Astrocyte (in vitro differentiated cells and primary cell): Measurements from ENCODE around the gene SLC7A9. TPM values are rescaled to one million over a fixed set of nuclear protein-coding genes. Genes with fewer than 3 reads are reported as not detected.

Experiments used
- DNase-seq: peaks from one replicate; pipeline ENCODE4 v3.0.0-alpha.2; 2010; ENCODE audit warnings: low read depth
- FAIRE-seq: peaks from 2 replicates; lab custom pipeline; 2011; peaks lifted over from hg19 to GRCh38; lab: Jason Lieb, UNC
- H2AFZ ChIP-seq: 2 replicates; pipeline ENCODE4 v1.6.0; 2012; ENCODE audit warnings: low read depth, low read length, inconsistent platforms
- H3K27ac ChIP-seq: 2 replicates; pipeline ENCODE4 v1.5.1; 2011; ENCODE audit warnings: low read depth, low read length, inconsistent platforms
- H3K27me3 ChIP-seq: 2 replicates; pipeline ENCODE4 v1.6.0; 2011; ENCODE audit warnings: low read length, inconsistent platforms; ENCODE audit not compliant: insufficient read depth
- H3K36me3 ChIP-seq: 2 replicates; pipeline ENCODE4 v1.5.1; 2011; ENCODE audit warnings: low read length, inconsistent platforms; ENCODE audit not compliant: insufficient read depth
- H3K4me1 ChIP-seq: 2 replicates; pipeline ENCODE4 v1.5.1; 2011; ENCODE audit warnings: low read length, inconsistent platforms; ENCODE audit not compliant: insufficient read depth
- H3K4me2 ChIP-seq: 2 replicates; pipeline ENCODE4 v1.6.0; 2012; ENCODE audit warnings: low read length, inconsistent platforms
- H3K4me3 ChIP-seq: 2 replicates; pipeline ENCODE4 v1.5.1; 2011; ENCODE audit warnings: low read depth, mild to moderate bottlenecking, low read length, inconsistent platforms; ENCODE audit not compliant: insufficient read depth
- H3K79me2 ChIP-seq: 2 replicates; pipeline ENCODE4 v1.6.0; 2012; ENCODE audit warnings: mild to moderate bottlenecking, low read length, inconsistent platforms; ENCODE audit not compliant: insufficient read depth
- H3K9ac ChIP-seq: 2 replicates; pipeline ENCODE4 v1.6.0; 2012; ENCODE audit warnings: mild to moderate bottlenecking, low read length, inconsistent platforms
- H3K9me3 ChIP-seq: 2 replicates; pipeline ENCODE4 v1.5.1; 2012; ENCODE audit warnings: low read depth, mild to moderate bottlenecking, low read length, inconsistent platforms; ENCODE audit not compliant: insufficient read depth
- H4K20me1 ChIP-seq: 2 replicates; pipeline ENCODE4 v1.6.0; 2012; ENCODE audit warnings: low read length, inconsistent platforms; ENCODE audit not compliant: insufficient read depth
- H3K27ac Mint-ChIP-seq: one replicate; pipeline ENCODE4 v1.8.0; 2021; ENCODE audit warnings: mild to moderate bottlenecking, mixed read lengths; ENCODE audit not compliant: unreplicated experiment
- H3K27me3 Mint-ChIP-seq: one replicate; pipeline ENCODE4 v1.8.0; 2021; ENCODE audit warnings: low read depth, mixed read lengths; ENCODE audit not compliant: unreplicated experiment
- H3K36me3 Mint-ChIP-seq: one replicate; pipeline ENCODE4 v1.8.0; 2021; ENCODE audit warnings: low read depth, mixed read lengths; ENCODE audit not compliant: unreplicated experiment
- H3K4me1 Mint-ChIP-seq: one replicate; pipeline ENCODE4 v1.8.0; 2021; ENCODE audit warnings: low read depth, mixed read lengths; ENCODE audit not compliant: unreplicated experiment
- H3K4me3 Mint-ChIP-seq: one replicate; pipeline ENCODE4 v1.8.0; 2021; ENCODE audit warnings: mild to moderate bottlenecking, moderate library complexity, mixed read lengths; ENCODE audit not compliant: unreplicated experiment
- H3K9me3 Mint-ChIP-seq: one replicate; pipeline ENCODE4 v1.8.0; 2021; ENCODE audit warnings: mild to moderate bottlenecking, mixed read lengths; ENCODE audit not compliant: unreplicated experiment
- EZH2 ChIP-seq: IDR thresholded peaks from 2 replicates; pipeline ENCODE4 v1.6.1; 2012; ENCODE audit warnings: mild to moderate bottlenecking, low read length, inconsistent platforms; ENCODE audit not compliant: insufficient read depth
- total RNA-seq: library from RNA; stranded (reverse); gene quantifications from 2 replicates; pipeline ENCODE4 v1.2.1, GENCODE V29; 2021
- TF ChIP-seq, protein P1 (sequence below): IDR thresholded peaks from 2 replicates; pipeline ENCODE4 v1.5.1; 2011; ENCODE audit warnings: low read depth, mild to moderate bottlenecking, inconsistent platforms, low read length, moderate library complexity; ENCODE audit not compliant: insufficient read depth

The SLC7A9 gene
- total RNA-seq, 1 donor from 2014 or later: 0.45 TPM

DNA sequence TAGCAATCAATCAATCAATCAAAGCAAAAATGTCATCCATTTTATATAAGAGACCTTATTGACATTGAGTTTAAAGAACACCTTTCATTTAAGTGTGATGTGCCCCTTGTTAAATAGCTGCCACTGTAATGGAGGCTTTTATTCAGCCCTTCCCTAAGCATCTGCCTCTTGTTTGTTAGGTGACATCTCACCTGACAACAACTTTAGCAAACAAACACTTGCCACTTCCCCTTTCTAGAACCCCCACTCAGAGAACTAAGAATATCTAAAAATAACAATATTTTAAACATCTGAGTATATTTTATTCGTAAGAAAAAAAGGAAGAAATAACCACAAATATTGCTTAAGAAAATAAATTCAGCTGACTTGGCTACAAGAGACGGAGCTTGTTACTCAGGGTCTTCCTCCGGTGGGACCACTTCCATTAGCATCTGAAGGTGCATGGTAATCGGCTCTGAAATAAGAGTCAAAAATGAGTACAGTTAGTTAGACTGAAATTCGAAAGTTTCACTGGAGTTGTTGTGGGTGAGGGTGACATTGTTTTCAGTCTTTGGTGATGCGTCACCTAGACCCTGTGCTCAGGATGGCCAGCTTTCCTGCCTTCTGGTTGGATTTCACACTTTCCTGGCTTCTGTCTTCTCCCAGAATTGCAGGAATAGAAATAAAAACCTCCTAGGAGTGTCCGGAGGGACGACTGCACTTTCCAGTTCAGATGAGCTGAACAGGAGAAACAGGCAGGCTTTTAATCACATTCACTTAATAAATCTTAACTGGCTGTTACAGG is 39.1 kb downstream of the SLC7A9 start:
- peak; percentile 86 for DNase-seq
- H2AFZ ChIP-seq: peak overlapping the region; percentile 9
- peak overlapping the region; percentile 62 for H3K4me2 ChIP-seq

DNA sequence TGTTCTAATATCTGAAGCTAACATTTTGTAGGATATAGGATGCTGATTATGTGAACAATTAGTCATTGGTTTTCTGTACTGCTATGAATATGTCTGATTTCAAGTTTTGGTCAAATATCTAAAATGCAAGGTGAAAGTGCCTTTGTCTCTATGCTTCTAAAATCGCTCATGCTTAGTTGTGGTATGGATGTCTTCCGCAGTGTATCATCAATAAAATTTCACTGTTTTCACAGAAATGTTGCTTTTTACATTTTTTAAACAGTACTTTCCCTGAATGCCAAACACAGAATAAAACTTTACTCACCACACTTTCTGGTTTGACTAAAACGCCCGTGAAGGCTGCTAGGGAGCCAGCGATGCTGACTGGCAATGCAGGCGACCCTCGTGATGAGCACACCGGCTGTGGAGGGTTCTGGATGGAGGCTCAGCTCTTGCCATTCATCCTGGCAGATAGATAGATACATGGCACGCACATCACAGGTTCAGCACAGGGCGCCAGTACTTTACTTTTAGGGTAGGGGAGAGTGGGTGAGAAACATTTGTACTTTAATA is 40.1 kb downstream of the SLC7A9 start:
- H3K36me3 ChIP-seq: no peaks in the 10 kb centered on the region
- H3K27ac ChIP-seq: no peak overlapping the region
- H3K9me3 Mint-ChIP-seq: no peaks in the 10 kb centered on the region
- peaks cover 10% of the 10 kb centered on the region for H3K4me1 Mint-ChIP-seq
- H3K27me3 ChIP-seq: peaks cover 9% of the 10 kb centered on the region
- no peaks in the 10 kb centered on the region for H3K9me3 ChIP-seq
- H4K20me1 ChIP-seq: no peaks in the 10 kb centered on the region
- peaks cover 5% of the 10 kb centered on the region for H3K27me3 Mint-ChIP-seq
- H3K36me3 Mint-ChIP-seq: peaks cover 2% of the 10 kb centered on the region
- no peak overlapping the region for H2AFZ ChIP-seq
- TF ChIP-seq EZH2: no peak
- TF ChIP-seq, protein P1, sequence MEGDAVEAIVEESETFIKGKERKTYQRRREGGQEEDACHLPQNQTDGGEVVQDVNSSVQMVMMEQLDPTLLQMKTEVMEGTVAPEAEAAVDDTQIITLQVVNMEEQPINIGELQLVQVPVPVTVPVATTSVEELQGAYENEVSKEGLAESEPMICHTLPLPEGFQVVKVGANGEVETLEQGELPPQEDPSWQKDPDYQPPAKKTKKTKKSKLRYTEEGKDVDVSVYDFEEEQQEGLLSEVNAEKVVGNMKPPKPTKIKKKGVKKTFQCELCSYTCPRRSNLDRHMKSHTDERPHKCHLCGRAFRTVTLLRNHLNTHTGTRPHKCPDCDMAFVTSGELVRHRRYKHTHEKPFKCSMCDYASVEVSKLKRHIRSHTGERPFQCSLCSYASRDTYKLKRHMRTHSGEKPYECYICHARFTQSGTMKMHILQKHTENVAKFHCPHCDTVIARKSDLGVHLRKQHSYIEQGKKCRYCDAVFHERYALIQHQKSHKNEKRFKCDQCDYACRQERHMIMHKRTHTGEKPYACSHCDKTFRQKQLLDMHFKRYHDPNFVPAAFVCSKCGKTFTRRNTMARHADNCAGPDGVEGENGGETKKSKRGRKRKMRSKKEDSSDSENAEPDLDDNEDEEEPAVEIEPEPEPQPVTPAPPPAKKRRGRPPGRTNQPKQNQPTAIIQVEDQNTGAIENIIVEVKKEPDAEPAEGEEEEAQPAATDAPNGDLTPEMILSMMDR: no peak
- H3K4me3 Mint-ChIP-seq: no peak overlapping the region
- DNase-seq (no peak), FAIRE-seq (no peak)
- H3K9ac ChIP-seq: no peak overlapping the region
- H3K4me1 ChIP-seq: no peaks in the 10 kb centered on the region
- no peak overlapping the region for H3K4me3 ChIP-seq
- H3K79me2 ChIP-seq: no peaks in the 10 kb centered on the region
- no peak overlapping the region for H3K4me2 ChIP-seq
- H3K27ac Mint-ChIP-seq: no peak overlapping the region

More for the DNA sequence above, 39.1 kb downstream of the SLC7A9 start:
- Histone ChIP-seq H3K9me3 (no peaks in the 10 kb centered on the region), H3K36me3 (no peaks in the 10 kb centered on the region), H3K4me3 (no peak overlapping the region), H3K9ac (peak overlapping the region; percentile 58), H3K27me3 (peaks cover 2% of the 10 kb centered on the region), H3K27ac (peak overlapping the region; percentile 55), H3K79me2 (no peaks in the 10 kb centered on the region), H4K20me1 (no peaks in the 10 kb centered on the region), H3K4me1 (no peaks in the 10 kb centered on the region)
- no peaks in the 10 kb centered on the region for H3K27me3 Mint-ChIP-seq
- H3K9me3 Mint-ChIP-seq: no peaks in the 10 kb centered on the region
- peak; percentile 72 for FAIRE-seq
- peaks cover 10% of the 10 kb centered on the region for H3K4me1 Mint-ChIP-seq
- no peak for TF ChIP-seq EZH2
- TF ChIP-seq, protein P1: no peak
- no peak overlapping the region for H3K4me3 Mint-ChIP-seq
- no peaks in the 10 kb centered on the region for H3K36me3 Mint-ChIP-seq
- H3K27ac Mint-ChIP-seq: peak overlapping the region; percentile 31
